DND-41 (cell line): ENCODE measurements around the gene PI4K2B.

Experiments
- CTCF ChIP-seq: IDR thresholded peaks from 2 replicates; pipeline ENCODE4 v1.5.1; 2012; ENCODE audit warnings: borderline replicate concordance, low read length, moderate library complexity, mild to moderate bottlenecking; ENCODE audit not compliant: poor library complexity, severe bottlenecking; ENCODE audit errors: extremely low read depth
- EZH2 ChIP-seq: IDR thresholded peaks from 3 replicates; pipeline ENCODE4 v1.6.1; 2012; ENCODE audit warnings: borderline replicate concordance, low read depth, mild to moderate bottlenecking, moderate library complexity, low read length, inconsistent platforms; ENCODE audit not compliant: severe bottlenecking

GRCh38 chr4:25302626-25303025, 68.8 kb downstream of the PI4K2B start:
- TF ChIP-seq CTCF, result no peak
- no peak for TF ChIP-seq EZH2
